NCI-H2107 treated with DMSO at 0.1 percent for 48 hours (cell line): ENCODE results near the gene SLC4A11.

Experiments used
- DNase-seq: peaks from one replicate; lab custom pipeline; 2025; ENCODE audit not compliant: unreplicated experiment; lab: John Stamatoyannopoulos, UW

SLC4A11 gene

DNA sequence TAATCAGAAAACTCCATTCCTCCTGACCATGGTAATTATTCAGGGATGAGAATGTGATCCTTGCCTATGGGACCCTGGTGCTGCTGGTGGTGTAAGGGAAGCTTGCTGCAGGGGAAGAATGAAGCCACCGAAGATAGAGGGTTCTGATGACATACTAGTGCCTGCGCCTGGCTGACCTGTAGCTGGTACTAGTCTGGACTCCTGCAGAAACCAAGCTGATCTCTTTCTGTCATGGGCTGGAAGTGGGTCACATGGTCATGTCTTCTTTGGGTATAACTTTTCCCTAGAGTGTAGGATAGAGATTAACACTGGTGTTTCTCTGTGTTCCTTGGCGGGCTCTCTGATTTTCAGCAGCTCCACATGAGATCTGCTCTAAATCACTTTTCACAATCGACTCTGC is 8.6 kb upstream of the SLC4A11 start:
- DNase-seq = no peak

DNA sequence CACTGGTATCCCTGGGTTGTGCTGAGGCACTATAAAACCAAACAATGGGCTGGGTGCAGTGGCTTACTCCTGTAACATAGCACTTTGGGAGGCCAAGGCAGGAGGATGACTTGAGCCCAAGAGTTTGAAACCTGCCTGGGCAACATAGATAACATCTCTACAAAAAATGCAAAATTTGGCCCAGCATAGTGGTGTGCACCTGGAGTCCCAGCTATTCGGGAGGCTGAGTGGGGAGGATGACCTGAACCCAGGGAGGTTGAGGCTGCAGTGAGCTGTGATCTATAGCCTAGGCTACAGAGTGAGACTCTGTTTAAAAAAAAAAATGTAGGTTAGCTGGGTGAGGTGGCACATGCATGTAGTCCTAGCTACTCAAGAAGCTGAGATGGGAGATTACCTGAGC is 7.7 kb upstream of the SLC4A11 start:
- no peak for DNase-seq

DNA sequence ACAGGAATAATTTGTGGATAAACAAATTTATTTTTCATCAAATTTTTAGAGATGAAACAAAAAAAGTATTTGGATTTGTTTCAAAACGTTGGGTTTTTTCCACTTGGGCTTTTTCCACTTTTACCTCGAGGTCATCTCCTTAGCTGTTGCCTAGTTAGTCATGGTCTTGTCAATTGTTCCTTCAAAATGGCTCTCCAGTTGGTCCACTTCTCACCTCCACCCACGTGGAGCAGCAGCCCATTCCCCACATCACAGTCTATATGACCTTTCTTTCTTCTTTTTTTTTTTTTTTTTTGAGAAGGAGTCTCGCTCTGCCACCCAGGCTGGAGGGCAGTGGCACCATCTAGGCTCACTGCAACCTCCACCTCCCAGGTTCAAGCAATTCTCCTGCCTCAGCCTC is 6.7 kb upstream of the SLC4A11 start:
- no peak for DNase-seq

DNA sequence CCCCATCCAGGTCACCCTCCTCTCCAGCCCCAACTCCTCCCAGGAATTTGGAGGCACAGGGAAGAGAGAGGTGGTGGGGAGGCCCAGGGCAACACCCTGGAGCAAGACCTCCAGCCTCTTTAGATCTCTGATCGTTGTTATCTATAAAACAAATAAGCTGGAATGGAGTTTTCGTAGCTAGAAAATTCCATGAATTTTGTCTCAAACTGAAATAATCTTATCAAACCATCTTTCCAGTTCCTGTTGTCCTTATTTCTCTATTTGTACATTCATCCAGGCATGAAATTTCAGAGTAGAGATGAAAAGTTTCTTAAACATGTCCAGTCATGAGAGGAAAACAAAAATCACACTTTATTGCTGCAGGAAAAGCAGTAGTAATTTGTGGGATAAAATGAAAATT is 6.2 kb upstream of the SLC4A11 start:
- DNase-seq = no peak

DNA sequence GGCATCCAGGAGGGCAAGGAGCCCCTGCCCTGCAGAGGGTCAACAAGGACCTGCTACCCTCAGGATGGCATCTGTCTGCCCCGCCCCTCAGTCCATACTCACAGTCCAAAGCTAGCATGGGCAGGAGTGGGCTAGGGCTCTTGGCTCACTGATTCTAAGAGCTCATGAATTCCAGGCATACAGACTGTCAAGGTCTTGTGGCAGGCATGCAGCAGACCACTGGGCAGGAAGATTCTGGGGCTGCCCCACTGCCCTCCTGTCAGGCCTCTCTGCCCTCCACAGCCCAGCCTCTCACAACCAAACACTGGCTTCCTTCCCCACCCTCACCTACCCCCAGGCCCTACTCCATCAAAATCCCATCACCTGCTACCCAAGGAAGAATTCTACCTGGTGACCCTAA is 5.6 kb upstream of the SLC4A11 start:
- no peak for DNase-seq

DNA sequence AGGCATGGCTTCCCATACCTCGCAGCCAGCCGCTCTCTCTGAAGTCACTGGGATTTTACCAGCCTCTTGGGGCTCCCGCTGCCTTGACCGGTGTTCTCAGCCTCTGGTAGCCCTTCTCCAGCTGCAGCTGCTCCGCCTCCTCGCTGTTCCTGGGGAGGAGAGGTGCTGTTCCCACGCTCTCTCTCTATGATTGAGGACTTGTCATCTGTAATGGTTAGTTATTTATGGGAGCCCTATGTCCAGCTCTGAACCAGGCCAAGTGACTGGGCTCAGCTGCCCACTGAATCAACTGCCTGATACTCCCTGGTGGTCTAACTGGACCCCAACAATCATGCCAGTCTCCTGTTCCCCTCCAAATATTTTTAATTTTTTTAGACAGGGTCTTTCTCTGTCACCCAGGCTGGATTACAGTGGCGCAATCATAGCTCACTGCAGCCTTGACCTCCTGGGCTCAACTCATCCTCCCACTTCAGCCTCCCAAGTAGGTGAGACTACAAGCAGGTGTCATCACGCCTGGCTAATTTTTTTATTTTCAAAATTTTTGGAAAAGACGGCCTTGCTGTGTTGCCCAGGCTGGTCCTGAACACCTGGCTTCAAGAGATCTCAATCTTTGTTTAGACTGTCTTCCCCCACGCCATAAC is 4.8 kb upstream of the SLC4A11 start:
- no peak for DNase-seq

DNA sequence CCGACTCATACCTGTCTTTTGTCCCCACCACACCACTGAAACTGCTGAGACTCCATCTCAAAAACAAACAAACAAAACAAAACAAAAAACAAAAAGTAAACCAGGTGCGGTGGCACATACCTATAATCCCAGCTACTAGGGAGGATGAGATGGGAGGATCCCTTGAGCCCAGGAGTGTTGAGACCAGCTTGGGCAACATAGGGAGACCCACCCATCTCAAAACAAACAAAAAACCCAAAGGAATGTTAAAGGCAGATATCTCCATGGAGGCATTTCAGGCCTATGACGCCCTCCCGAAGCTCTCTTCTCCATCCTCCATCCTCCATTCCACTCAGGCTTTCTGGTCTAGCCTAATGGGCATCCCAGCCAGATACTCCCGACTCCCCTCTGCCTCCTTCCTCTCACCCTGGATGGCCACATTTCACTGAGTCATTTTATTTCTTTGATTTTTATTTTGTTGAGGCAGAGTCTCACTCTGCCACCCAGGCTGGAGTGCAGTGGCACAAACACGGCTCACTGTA is 3.2 kb upstream of the SLC4A11 start:
- no peak for DNase-seq

DNA sequence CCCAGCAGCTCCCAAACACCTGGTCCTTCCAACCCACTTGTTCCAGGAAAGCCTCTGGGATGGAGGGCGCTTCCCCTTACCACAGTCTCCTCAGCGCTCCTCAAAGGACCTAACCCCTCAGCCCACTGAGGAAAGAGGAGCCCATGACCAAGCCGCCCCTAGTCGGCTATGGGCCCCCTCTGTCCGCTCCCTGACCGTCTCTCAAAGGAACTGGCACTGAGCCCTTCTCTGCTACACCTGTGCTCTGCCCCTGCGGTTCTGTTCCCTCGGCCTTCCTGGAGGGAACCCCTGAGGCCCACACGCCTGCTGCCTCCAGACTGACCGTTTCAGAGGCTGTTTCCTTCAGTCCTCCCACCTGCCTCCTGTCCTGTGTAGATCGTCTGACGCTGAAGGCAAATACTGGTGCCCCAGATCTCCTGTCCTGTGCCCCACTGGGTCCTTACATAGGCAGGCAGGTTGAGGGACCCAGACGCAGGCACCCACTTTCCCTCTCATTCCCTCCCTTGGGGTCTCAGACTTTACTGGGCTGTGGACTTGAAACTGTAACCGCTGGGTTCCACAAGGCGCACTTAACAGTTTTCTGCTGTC is 1.9 kb upstream of the SLC4A11 start:
- DNase-seq = no peak

DNA sequence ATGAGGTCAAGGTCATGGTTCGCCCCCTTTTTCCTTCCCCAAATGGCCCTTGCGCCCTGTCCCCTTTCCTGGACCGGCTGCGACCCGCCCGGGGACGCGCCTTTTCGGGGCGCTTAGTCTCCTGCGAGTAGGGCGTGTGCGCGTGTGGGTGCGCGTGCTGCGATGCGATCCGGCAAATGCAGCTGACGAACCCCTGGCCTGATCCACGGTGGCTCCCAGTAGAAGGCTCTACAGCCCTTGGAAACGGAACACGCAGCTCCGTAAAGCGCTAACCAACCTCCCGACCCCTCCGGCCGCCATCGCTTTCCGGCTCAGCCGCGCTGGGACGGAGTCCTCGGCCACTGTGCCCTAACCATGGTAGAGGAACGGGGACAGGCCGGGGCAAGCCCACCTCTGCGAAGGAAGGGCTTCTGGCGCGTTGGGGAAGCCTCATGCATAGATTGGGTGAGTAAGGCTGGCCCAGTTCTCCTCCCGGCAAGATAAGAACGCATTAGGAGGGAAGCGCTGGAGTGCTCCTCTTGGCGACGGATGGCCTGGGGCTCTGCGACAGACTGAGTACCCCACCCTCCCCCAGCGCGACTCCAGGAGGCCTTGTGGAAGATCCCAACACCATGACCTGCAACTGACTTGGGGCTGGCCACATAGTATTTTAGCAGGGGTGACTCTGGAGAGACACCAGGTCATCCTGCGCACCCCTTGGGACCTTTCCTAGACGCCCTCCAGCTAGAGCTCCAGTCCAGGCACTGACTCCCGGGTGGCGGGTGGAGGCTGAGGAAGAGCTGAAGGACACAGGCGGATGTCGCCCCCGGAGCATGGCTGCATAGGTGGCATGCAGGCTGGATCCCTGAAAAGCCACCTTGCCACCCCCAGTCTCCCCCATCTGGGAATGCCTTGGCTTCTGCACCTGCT is 1.1 kb upstream of the SLC4A11 start:
- DNase-seq = no peak

DNA sequence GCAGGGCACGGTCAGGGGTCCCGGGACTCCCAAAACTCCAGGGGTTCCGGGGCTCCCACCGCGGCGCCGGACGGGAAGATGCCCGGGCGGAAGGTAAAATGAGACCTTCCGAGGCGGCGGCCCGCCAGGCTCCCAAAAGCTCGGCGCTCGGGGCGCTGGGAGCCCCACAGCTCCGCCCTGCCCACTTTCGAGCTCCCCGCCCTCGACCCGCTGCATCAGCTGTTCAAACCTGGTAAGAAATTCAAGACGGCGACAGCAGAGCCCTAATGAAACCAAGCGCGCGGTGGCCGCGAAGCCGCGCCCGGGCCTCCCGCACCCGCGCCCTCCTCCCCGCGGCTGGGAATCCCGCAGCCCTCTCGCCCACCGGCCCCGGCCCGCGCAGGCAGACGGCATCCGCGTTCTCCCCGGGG is 369 bp downstream of the SLC4A11 start:
- DNase-seq = no peak

DNA sequence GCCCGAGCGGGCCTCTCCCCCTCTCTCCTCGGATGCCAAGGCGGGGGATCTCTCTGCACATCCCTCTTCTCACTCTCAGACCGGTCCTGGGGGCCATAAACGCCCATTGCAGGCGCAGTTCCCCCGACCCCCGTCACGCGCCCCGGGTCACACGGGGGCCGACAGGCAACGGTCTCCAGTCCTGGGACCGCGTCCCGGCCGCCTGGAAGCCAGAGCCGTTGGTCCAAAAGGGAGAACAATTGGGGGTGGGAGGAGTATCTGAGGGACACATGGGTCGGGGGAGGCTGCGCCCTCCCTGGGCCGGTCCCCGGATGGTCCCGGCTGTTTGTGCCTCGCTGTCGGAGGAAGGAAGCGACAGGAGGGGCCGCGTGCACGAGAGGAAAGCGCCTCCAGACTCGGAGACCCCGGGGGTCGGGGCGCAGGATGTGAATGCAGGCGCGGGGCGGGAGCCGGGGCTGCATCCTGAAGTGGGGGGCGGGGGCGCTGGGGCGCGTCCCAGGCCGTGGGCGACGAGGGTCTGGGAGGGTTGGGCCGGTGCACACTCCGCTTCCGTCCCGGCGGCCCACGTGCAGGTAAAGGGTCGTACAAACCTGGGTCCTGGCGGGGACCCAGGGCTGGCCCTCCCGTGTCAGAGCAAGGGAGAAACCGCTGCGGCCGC is 903 bp downstream of the SLC4A11 start:
- no peak for DNase-seq

DNA sequence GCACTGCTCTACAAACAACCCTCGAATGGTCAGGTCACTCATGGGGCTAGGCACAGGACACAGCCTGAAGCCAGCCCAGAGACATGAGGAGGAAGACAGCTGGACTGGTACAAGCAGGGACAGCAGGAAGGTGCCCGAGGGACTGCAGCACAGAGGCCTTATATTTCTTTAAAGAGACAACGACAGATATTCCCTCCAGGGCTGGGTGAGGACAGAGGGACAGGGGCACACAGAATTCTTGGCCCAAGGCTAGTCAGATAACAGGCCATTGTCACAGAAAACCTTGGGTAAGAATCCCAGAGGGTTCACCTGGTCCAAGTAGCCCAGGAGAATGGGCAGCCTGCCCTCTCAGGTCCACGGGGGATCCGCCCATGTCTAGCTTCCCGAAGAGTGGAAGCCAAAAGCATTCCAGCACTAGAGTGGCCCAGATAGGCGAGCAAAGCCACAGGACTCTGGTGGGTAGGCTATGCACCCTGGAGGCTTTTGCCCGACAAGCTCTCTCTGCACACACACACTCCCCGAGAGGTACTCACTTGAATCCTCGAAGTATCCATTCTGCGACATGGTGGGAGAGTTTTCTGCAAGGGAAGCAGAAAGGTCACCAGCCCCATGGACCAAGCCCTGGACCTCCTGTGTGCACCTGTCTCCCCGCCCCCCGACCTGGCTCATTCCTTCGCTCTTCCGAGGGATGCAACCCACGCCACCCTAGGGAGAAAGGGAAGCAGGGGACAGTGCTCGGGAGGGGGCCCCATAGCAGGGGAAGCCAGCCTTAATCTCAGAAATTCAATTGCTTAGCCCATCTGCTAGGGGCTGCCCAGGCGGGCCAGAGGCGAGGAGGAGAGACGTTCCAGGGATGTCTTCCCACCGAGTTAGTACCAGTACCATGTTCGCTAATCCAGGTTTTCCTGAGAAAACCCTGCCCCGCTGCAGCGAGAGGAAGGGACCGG is 1.7 kb downstream of the SLC4A11 start:
- DNase-seq = no peak

DNA sequence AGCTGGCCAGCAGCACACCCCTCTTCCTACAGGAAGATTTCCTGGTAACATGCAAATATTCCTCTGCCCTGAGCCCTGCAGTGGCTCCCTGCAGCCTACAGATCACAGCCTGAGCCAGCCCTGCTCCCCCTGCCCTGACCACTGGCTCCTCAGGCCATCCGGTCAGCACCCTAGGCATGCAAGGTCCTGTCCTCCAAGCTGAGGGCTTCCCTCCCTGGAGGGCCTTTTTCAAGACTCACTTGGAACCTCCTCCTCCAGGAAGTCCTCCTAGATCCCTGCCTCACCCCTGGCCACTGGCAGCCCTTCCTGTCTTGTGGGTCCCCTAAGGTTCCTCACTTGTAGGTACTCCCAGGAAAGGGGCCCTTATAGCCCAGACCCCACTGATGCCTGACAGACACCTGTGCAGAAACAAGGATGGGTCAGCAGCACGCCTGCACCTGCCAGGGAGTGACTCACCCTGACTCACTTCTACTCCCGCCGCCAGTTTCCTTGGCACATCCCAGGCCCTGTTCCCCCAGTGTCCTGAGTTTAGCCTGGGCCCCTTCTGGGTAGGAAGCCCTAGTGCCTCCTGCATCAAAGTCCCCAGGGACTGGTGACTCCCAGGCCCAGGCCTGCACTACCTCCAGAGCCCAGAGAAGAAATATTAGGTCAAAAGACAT is 3.2 kb downstream of the SLC4A11 start:
- no peak for DNase-seq

DNA sequence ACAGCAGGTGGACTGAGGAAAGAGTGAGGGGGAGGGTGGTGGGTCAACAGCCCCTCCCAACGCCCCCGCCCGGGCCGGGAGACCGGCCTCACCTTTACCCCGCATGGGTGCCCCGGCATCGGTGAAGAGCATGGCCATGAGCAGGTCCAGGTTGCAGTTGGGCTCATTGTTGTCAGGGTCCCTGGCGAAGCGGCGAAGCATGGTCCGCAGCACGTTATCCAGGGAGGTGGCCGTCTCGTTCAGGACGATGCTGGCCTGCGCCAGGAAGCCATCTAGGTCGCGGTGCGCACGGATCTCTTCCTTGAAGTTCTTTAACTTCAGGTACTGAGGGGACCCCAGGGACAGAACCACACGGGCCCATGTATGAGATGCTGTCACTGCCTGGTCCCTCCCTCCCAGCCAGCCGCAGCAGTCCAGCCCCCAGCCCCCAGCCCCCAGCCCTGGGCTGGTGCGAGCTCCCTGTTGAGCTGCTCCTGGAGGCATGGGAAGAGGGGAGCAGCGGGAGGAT is 4.9 kb downstream of the SLC4A11 start:
- DNase-seq = no peak

DNA sequence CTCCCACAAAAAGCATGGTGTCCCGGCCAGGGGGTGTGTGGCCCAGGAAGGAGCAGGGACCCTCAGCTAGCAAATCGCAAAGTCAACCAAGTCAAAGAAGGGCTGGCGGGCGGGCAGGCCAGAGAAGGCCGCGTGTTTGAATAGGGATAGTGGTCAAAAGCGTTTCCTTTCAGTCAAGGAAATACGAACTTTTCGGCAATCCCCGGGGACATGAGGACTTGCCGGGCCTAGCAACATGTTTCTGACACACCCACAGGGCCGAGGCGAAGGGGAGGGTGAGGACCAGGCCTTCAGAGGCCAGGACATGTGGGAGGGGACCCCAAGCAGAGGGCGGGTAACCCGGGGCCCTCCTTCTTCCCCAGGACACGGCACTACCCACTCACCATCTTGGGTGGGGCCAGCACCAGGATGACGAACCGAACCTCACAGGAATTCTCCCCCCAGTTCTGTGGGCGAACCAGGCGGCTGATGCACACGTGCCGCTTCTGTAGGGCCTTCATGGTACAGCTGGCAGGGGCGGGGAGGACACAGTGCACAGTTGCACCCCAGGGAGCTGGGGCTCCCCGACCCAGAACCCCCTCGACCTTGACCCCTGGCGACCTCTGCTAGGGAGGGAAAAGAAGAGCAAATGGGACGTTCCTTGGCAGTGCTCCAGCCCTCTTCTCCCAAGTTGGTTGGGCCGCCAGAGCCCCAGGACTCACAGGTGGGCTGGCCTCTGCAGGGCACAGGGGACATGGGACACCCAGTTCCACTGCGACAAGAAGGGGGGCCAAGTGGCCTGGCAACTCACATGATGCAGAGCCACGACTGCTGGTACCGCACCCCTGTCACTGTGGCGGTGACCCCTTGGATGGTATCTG is 5.6 kb downstream of the SLC4A11 start:
- no peak for DNase-seq

DNA sequence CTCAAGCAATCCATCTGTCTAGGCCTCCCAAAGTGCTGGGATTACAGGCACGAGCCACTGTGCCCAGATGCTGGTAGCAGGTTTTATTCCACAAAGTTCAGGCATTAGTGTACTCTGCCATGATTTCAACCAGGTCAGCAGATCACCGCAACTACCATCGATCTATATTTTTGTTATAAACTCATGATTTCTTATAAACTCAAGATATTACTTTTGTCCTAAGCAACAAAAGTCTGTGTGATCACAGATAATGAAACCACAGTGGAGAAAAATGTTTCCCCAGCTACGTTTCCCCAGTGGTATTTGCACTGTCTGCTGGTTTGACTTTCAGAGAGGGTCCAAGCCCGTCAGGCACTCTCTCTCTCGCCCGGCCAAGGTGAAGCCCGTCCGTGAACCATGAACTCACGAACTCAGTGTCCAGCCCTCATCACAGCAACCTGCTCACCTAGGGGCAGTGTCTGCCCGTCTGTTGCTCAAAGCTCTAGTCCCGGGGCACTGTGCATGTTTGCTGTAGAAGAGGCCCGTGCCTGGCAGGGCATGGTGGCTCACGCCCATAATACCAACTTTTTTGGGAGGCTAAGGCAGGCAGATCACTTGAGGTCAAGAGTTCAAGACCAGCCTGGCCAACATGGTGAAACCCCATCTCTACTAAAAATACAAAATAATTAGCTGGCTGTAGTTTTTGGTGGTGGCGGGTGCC is 7.0 kb downstream of the SLC4A11 start:
- no peak for DNase-seq

DNA sequence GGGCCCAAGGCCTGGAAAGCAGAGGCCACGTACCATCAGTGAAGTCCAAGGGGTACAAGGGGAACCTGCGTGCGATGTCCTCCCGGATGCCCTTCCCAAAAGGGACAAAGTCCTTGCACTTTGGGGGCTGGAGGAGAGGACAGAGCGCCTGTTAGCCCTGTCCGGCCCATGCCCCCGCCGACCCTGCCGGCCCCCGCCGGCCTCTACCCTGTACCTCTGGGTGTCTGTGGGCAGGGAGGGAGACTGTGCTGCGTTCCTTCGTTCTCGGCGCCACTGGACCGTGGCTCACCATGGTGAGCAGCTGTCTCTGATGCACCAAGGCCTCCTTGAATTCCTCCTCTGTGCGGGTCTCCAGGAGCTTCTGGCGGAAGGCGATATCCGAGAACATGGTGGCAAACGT is 7.9 kb downstream of the SLC4A11 start:
- DNase-seq = no peak

DNA sequence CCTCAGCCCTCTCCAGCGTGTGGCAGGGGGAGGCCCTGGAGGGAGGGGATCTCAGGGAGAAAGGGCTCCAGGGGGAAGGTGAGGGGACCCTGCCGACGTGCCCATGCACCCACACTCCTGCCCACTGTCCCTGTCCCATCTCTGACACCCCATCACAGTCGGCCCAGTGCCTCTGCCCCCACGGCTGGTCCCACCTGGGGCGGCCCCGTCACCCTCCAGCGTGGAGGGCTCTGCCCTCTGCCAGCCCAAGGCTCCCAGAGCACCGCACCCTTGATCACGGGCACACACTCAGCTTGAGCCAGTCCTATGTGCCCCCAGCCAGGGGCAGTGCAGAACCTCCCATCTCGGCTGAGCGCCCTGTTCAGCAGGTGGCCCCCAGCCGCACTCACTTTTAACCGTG is 9.2 kb downstream of the SLC4A11 start:
- no peak for DNase-seq
